HFF-Myc (cell line): ENCODE measurements around the gene DISC1.

Experiments
- DNase-seq: peaks from one replicate; pipeline ENCODE4 v3.0.0-alpha.2; 2011; ENCODE audit warnings: low read depth; ENCODE audit errors: extremely low read depth
- H3K4me3 ChIP-seq: replicated peaks from 2 replicates; pipeline ENCODE4 v1.5.1; 2011; ENCODE audit warnings: low read depth, mild to moderate bottlenecking, control low read depth, low read length
- CTCF ChIP-seq: IDR thresholded peaks from 2 replicates; pipeline ENCODE4 v1.5.1; 2012; ENCODE audit warnings: mild to moderate bottlenecking, low read depth, low read length, control low read depth; ENCODE audit errors: missing control alignments

Gene DISC1

GRCh38 chr1:231828182-231828920 lies 201.8 kb downstream of the DISC1 start:
- TF ChIP-seq CTCF: no peak
- no peak overlapping the region for H3K4me3 ChIP-seq
- DNase-seq: peak; percentile 78

- DNase-seq: no peak
- H3K4me3 ChIP-seq: no peak overlapping the region
- TF ChIP-seq CTCF: no peak
Measured at GRCh38 chr1:231829332-231829731, 202.7 kb downstream of the DISC1 start.

- no peak for DNase-seq
- no peak overlapping the region for H3K4me3 ChIP-seq
- no peak for TF ChIP-seq CTCF
Measured at GRCh38 chr1:231836227-231836893, 209.8 kb downstream of the DISC1 start.

GRCh38 chr1:231838521-231838920 lies 211.9 kb downstream of the DISC1 start:
- TF ChIP-seq CTCF: no peak
- DNase-seq: no peak
- H3K4me3 ChIP-seq: no peak overlapping the region

- no peak overlapping the region for H3K4me3 ChIP-seq
- TF ChIP-seq CTCF: no peak
- DNase-seq: no peak
Measured at GRCh38 chr1:231839999-231840398, 213.4 kb downstream of the DISC1 start.

GRCh38 chr1:231841616-231842344 lies 215.2 kb downstream of the DISC1 start:
- DNase-seq: peak; percentile 15
- TF ChIP-seq CTCF: no peak
- no peak overlapping the region for H3K4me3 ChIP-seq
